ENCODE results near the gene CCDC120.

GRCh38 chrX:49110417-49110816 is 51.6 kb downstream of the CCDC120 start:
- no peak for TF ChIP-seq TAF1 (IDR thresholded peaks at IDR 0.05; ENCODE audit: borderline replicate concordance, insufficient read depth, low read length)
- no peak for TF ChIP-seq REST (IDR thresholded peaks at IDR 0.05; ENCODE audit: insufficient read depth in 1 of 2, low read depth in 2 of 2, low read length in 2 of 2)
- no peak for TF ChIP-seq POLR2AphosphoS5 (IDR thresholded peaks at IDR 0.05; ENCODE audit: low read depth, low read length)
- TF ChIP-seq SIN3A (IDR thresholded peaks at IDR 0.05; ENCODE audit: borderline replicate concordance, insufficient read depth, low read length) = no peak
